GM21529 (cell line): Measurements from ENCODE around the gene IPO8.

ENCODE experiments used
- ATAC-seq: cut with Tn5 transposase; IDR thresholded peaks from one replicate; pipeline ENCODE4 v1.9.1; 2021; ENCODE audit not compliant: unreplicated experiment

Gene IPO8

GRCh38 chr12:30695199-30696102, at the start of gene IPO8:
TSS of gene IPO8 (minus strand) at chr12:30695869. CDS start at chr12:30695647, 222 bp downstream.
- peak; percentile 83 for ATAC-seq

GRCh38 chr12:30744321-30744720, 48.7 kb upstream of the IPO8 start:
- no peak for ATAC-seq

GRCh38 chr12:30740274-30740673, 44.6 kb upstream of the IPO8 start:
- no peak for ATAC-seq

GRCh38 chr12:30739020-30739419, 43.4 kb upstream of the IPO8 start:
- ATAC-seq: no peak

- no peak for ATAC-seq
Measured at GRCh38 chr12:30732954-30733637, 37.4 kb upstream of the IPO8 start.

- no peak for ATAC-seq
Measured at GRCh38 chr12:30730011-30730410, 34.3 kb upstream of the IPO8 start.

- no peak for ATAC-seq
Measured at GRCh38 chr12:30729547-30729946, 33.9 kb upstream of the IPO8 start.

- ATAC-seq: no peak
Measured at GRCh38 chr12:30726647-30727046, 31.0 kb upstream of the IPO8 start.

GRCh38 chr12:30725739-30726138, 30.1 kb upstream of the IPO8 start:
- ATAC-seq: no peak

- no peak for ATAC-seq
Measured at GRCh38 chr12:30719060-30719459, 23.4 kb upstream of the IPO8 start.

GRCh38 chr12:30707613-30708342, 12.1 kb upstream of the IPO8 start:
- ATAC-seq: no peak

GRCh38 chr12:30706476-30706875, 10.8 kb upstream of the IPO8 start:
- ATAC-seq: no peak

- ATAC-seq: no peak
Measured at GRCh38 chr12:30701056-30701455, 5.4 kb upstream of the IPO8 start.

GRCh38 chr12:30700216-30700900, 4.7 kb upstream of the IPO8 start:
- ATAC-seq: no peak

GRCh38 chr12:30698346-30698745, 2.7 kb upstream of the IPO8 start:
- no peak for ATAC-seq

GRCh38 chr12:30696943-30697342, 1.3 kb upstream of the IPO8 start:
- ATAC-seq: no peak

GRCh38 chr12:30696486-30696885, 817 bp upstream of the IPO8 start:
- no peak for ATAC-seq

GRCh38 chr12:30696103-30696408, 387 bp upstream of the IPO8 start:
- ATAC-seq: peak; percentile 32

- peak; percentile 38 for ATAC-seq
Measured at GRCh38 chr12:30694412-30695198, 1.1 kb downstream of the IPO8 start.

- ATAC-seq: no peak
Measured at GRCh38 chr12:30692470-30692869, 3.2 kb downstream of the IPO8 start.
